Activated naive CD4-positive, alpha-beta T cell treated with anti-CD3 and anti-CD28 coated beads, Interleukin-2, amount 50 U/mL, for 72 hours (primary cell): ENCODE data around the gene FBXW11. TPM values are rescaled to one million over a fixed set of nuclear protein-coding genes. Genes with fewer than 3 reads are reported as not detected.
"Not testable (repeated sequence)": the region's sequence is repeated elsewhere in the genome, so short reads cannot be mapped to it uniquely, and the experiment has no call there.

ENCODE experiments used
- ATAC-seq, 2 donors: fragments of 150-1000 bp; cut with Tn5 transposase; 2 replicates each; pipeline ENCODE4 v1.10.0; 2021; ENCODE audit warnings: mild to moderate bottlenecking in 2 of 2, moderate library complexity in 2 of 2
- DNase-seq, 2 donors: peaks; one replicate each; pipeline ENCODE4 v3.0.0; 2021 to 2022; ENCODE audit warnings: low spot score in 2 of 2
- H3K27ac Mint-ChIP-seq, 2 donors: one replicate each; pipeline ENCODE4 v1.8.0; 2022; ENCODE audit warnings: mild to moderate bottlenecking in 2 of 2, mixed read lengths in 2 of 2
- H3K36me3 Mint-ChIP-seq, 2 donors: one replicate each; pipeline ENCODE4 v1.8.0; 2022; ENCODE audit warnings: mixed read lengths in 2 of 2
- H3K9me3 Mint-ChIP-seq, 2 donors: one replicate each; pipeline ENCODE4 v1.8.0; 2022; ENCODE audit warnings: mixed read lengths in 2 of 2
- total RNA-seq, 2 donors: library from RNA; stranded (reverse); gene quantifications; one replicate each; pipeline ENCODE4 v1.2.3, GENCODE V29; 2022

FBXW11 gene
- total RNA-seq, 2 donors from 2014 or later: 40.7 to 41.7 TPM

- DNase-seq (peak in 1 of 2 donors; percentile 10), ATAC-seq (no peak)
- H3K9me3 Mint-ChIP-seq: peaks cover 0 to 5% of the 10 kb centered on the region in 2 donors
- peak overlapping the region in 1 of 2 donors; percentile 3 for H3K27ac Mint-ChIP-seq
- peaks cover 20 to 50% of the 10 kb centered on the region in 2 donors for H3K36me3 Mint-ChIP-seq
Observed at GRCh38 chr5:172002310-172002709, 4.1 kb downstream of the FBXW11 start.

- Mint-ChIP-seq H3K9me3 (peaks cover 0 to 5% of the 10 kb centered on the region in 2 donors), H3K27ac (no peak overlapping the region), H3K36me3 (peaks cover 3 to 56% of the 10 kb centered on the region in 2 donors)
- no peak for DNase-seq
- no peak for ATAC-seq
Observed at GRCh38 chr5:171999877-172000276, 6.6 kb downstream of the FBXW11 start.

GRCh38 chr5:171999100-171999499 is 7.3 kb downstream of the FBXW11 start:
- H3K36me3 Mint-ChIP-seq: peaks cover 0 to 59% of the 10 kb centered on the region in 2 donors
- H3K27ac Mint-ChIP-seq: no peak overlapping the region
- peaks cover 0 to 5% of the 10 kb centered on the region in 2 donors for H3K9me3 Mint-ChIP-seq
- DNase-seq (no peak), ATAC-seq (peak in 1 of 2 donors; percentile 51)

- Mint-ChIP-seq H3K27ac (no peak overlapping the region), H3K9me3 (peaks cover 0 to 5% of the 10 kb centered on the region in 2 donors), H3K36me3 (peaks cover 0 to 69% of the 10 kb centered on the region in 2 donors)
- ATAC-seq: no peak
- DNase-seq: no peak
Observed at GRCh38 chr5:171997011-171997410, 9.4 kb downstream of the FBXW11 start.

GRCh38 chr5:171992813-171993212 is 13.6 kb downstream of the FBXW11 start:
- DNase-seq (no peak), ATAC-seq (no peak)
- no peak overlapping the region for H3K27ac Mint-ChIP-seq
- H3K9me3 Mint-ChIP-seq: no peaks in the 10 kb centered on the region
- H3K36me3 Mint-ChIP-seq: peaks cover 6 to 72% of the 10 kb centered on the region in 2 donors

- Mint-ChIP-seq H3K9me3 (no peaks in the 10 kb centered on the region), H3K36me3 (peaks cover 11 to 72% of the 10 kb centered on the region in 2 donors), H3K27ac (no peak overlapping the region)
- ATAC-seq (no peak), DNase-seq (no peak)
Observed at GRCh38 chr5:171992305-171992704, 14.1 kb downstream of the FBXW11 start.

GRCh38 chr5:171990713-171991015 is 15.8 kb downstream of the FBXW11 start:
- Mint-ChIP-seq H3K9me3 (no peaks in the 10 kb centered on the region), H3K27ac (peak overlapping the region in 1 of 2 donors; percentile 9), H3K36me3 (peaks cover 18 to 64% of the 10 kb centered on the region in 2 donors)
- ATAC-seq: no peak
- DNase-seq: no peak

- H3K36me3 Mint-ChIP-seq: peaks cover 18 to 60% of the 10 kb centered on the region in 2 donors
- peak overlapping the region; percentile 37 to 94 for H3K27ac Mint-ChIP-seq
- ATAC-seq: no peak
- DNase-seq: no peak
- H3K9me3 Mint-ChIP-seq: no peaks in the 10 kb centered on the region
Observed at GRCh38 chr5:171989946-171990712, 16.3 kb downstream of the FBXW11 start.

GRCh38 chr5:171989276-171989675 is 17.2 kb downstream of the FBXW11 start:
- Mint-ChIP-seq H3K27ac (peak overlapping the region; percentile 25 to 37), H3K36me3 (peaks cover 18 to 54% of the 10 kb centered on the region in 2 donors), H3K9me3 (no peaks in the 10 kb centered on the region)
- peak; percentile 60 to 78 for ATAC-seq
- DNase-seq: peak in 1 of 2 donors; percentile 27

GRCh38 chr5:171986772-171987171 is 19.7 kb downstream of the FBXW11 start:
- H3K9me3 Mint-ChIP-seq: peaks cover 0 to 2% of the 10 kb centered on the region in 2 donors
- H3K36me3 Mint-ChIP-seq: peaks cover 18 to 51% of the 10 kb centered on the region in 2 donors
- no peak for DNase-seq
- H3K27ac Mint-ChIP-seq: no peak overlapping the region
- ATAC-seq: no peak

GRCh38 chr5:171984748-171985419 is 21.6 kb downstream of the FBXW11 start:
- Mint-ChIP-seq H3K36me3 (peaks cover 18 to 56% of the 10 kb centered on the region in 2 donors), H3K27ac (peak overlapping the region in 1 of 2 donors; percentile 24)

GRCh38 chr5:171981847-171982246 is 24.6 kb downstream of the FBXW11 start:
- DNase-seq: no peak
- Mint-ChIP-seq H3K27ac (no peak overlapping the region), H3K9me3 (peaks cover 7 to 27% of the 10 kb centered on the region in 2 donors), H3K36me3 (peaks cover 3 to 54% of the 10 kb centered on the region in 2 donors)
- no peak for ATAC-seq

More at GRCh38 chr5:171984748-171985419, 21.6 kb downstream of the FBXW11 start:
- DNase-seq (peak in 1 of 2 donors; percentile 33), ATAC-seq (peak; percentile 87 to 89)
- peaks cover 4 to 10% of the 10 kb centered on the region in 2 donors for H3K9me3 Mint-ChIP-seq

GRCh38 chr5:171980792-171981191 is 25.6 kb downstream of the FBXW11 start:
- Mint-ChIP-seq H3K27ac (no peak overlapping the region), H3K9me3 (peaks cover 7 to 27% of the 10 kb centered on the region in 2 donors), H3K36me3 (peaks cover 0 to 56% of the 10 kb centered on the region in 2 donors)
- no peak for DNase-seq
- no peak for ATAC-seq

- Mint-ChIP-seq H3K27ac (no peak overlapping the region), H3K36me3 (peaks cover 0 to 61% of the 10 kb centered on the region in 2 donors), H3K9me3 (peaks cover 7 to 27% of the 10 kb centered on the region in 2 donors)
- DNase-seq (no peak), ATAC-seq (no peak)
Observed at GRCh38 chr5:171979606-171980005, 26.8 kb downstream of the FBXW11 start.

GRCh38 chr5:171978519-171978918 is 27.9 kb downstream of the FBXW11 start:
- ATAC-seq (no peak), DNase-seq (no peak)
- no peak overlapping the region for H3K27ac Mint-ChIP-seq
- H3K36me3 Mint-ChIP-seq: peaks cover 0 to 62% of the 10 kb centered on the region in 2 donors
- H3K9me3 Mint-ChIP-seq: peaks cover 7 to 27% of the 10 kb centered on the region in 2 donors

GRCh38 chr5:171978016-171978415 is 28.4 kb downstream of the FBXW11 start:
- H3K9me3 Mint-ChIP-seq: peaks cover 7 to 28% of the 10 kb centered on the region in 2 donors
- ATAC-seq: peak; percentile 41 to 74
- no peak for DNase-seq
- no peak overlapping the region for H3K27ac Mint-ChIP-seq
- peaks cover 0 to 65% of the 10 kb centered on the region in 2 donors for H3K36me3 Mint-ChIP-seq

GRCh38 chr5:171977244-171977950 is 29.0 kb downstream of the FBXW11 start:
- Mint-ChIP-seq H3K9me3 (peaks cover 7 to 30% of the 10 kb centered on the region in 2 donors), H3K36me3 (peaks cover 0 to 63% of the 10 kb centered on the region in 2 donors)
- not testable (repeated sequence) for H3K27ac Mint-ChIP-seq, DNase-seq, ATAC-seq
